ENCODE results near the gene VWA2.
"Not testable (repeated sequence)": the region's sequence is repeated elsewhere in the genome, so short reads cannot be mapped to it uniquely, and the experiment has no call there.

The VWA2 gene

DNA sequence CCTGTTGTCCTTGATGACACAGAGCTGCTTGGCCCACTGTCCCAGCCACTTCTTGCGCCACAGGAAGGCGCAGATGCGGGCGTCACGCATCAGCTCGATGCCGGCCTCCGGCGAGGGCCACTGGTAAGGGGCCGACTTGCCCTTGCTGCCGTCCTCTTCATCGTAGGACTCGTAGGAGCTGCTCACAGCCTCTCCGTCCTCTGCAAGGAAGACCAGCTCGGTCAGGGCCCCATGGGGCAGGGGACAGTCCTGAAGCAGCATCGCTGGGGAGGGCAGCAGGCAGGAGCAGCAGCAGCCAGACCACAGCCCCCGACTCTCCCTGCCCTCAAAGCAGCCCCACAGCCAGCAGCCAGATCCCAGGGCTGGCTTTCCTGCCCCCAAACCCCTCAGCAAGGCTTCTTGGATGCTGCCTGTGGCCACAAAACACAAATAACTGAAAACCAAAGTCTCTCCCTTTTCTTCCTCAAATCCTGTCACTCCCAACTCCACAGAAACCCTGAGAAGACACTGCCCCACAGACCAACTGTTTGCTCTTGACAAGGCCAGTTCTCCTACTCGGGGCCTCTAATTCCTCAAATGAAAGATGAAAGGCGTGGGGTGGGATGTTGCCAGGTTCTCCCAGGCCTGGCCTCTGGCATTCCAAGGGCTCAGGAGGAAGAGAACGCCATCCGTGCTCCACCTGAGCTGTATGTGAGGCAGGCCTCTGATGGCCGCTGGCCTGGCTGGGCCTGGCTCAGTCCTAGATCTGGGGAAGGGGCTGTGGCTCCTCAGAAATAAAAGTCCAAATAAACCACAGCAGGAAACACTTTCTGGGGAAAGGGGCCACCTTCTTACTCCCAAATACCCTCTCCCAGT is 76.7 kb downstream of the VWA2 start:
- no peak for DNase-seq (ENCODE audit: low read depth in 2 of 2)

DNA sequence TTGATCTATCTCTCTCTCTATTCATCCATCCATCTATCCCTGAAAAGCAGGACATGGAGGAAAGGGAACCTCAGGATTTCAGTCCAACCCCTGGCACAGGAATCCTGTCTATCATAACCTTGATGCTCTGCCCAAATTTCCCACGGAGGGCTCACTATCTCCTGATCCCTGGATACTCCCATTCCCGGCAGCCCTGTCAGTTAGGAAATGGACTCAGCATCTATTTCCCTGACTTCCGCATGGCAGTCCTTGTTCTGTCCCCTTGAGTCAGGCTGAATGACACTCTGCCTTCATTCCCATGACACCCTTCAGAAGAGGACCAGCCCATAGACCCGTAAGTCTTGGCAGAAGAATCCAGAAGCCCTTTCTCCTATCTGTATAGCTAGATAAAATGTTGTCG is 77.7 kb downstream of the VWA2 start:
- no peak for DNase-seq (ENCODE audit: low read depth in 2 of 2)

DNA sequence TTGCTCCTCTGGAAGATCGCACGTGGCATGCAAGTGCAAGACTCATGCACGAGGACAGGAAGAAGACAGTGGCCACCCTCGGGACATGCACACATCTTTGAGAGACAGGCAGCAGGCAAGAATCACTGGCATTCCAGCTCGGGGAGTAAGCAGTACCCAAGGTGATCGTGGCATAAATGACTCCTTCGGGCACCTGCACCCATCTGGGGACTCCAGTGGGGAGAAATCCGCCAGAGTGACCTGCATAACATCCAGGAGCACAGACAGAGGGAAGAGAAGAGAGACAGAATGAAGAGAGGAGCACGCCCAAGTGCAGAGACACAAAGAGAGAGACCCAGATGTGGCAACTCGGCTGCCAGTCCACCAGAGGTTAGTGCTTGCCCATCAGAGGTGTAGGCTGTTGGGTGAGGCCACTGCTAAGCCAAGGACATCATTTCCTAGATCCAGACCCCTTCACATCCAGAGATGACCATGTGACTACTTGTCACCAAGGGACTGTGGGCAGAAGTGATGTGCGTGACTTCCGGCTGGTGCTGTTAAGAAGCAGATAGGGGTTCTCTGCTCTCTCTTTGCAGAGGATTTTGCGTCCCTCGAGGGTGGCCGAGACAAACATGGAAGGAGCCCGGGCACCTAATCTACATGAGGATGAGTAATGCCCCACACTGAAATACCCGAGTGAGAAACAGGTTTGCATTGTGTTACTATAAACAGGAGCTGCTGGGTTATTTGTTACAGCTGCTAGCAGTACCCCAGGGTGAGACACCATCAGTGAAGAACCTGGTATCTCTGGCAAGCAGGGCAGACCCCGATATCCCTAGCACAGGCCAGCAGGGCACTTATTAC is 80.6 kb downstream of the VWA2 start:
- DNase-seq (ENCODE audit: low read depth in 2 of 2) = no peak

DNA sequence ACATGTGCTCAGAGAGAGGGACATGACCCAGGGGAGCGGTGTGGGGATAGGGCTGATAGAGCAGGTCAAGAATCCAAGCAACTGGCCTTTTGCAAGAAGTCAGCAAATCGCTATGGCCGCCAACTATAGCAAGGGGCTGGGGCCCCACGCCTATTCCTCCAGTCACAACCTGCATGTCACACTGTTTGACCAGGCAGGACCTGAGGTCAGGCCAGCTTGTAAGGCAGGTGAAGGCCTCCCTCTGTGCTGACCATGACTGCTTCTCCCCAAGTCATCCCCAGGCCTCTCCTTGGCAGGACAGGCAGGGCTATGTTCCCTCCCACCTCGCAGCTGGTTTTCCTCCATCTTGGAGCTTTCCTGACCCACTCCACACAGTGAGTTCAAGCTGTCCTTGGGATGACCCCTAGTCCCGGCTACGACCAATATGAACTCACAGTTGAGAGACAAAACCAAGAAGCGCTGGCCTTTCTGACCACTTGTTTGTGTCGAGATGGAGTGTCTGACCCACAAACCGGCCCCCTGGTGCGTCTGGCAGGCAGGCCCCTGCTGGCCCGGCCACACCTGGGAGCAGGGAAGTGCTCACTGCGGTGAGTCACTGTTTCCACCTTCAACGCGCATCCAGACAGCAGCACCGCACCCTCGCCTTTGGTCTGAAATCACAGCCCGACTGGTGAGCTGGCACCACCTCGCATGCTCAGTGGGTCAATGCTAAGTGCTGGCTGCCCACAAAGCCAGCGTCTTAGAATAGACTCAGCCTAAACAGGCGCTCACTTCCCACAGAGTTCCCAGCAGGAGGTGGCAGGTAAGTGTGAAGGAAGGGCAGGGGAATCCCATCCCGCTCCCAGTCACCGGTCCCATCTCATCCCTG is 81.4 kb downstream of the VWA2 start:
- no peak for DNase-seq (ENCODE audit: low read depth in 2 of 2)

DNA sequence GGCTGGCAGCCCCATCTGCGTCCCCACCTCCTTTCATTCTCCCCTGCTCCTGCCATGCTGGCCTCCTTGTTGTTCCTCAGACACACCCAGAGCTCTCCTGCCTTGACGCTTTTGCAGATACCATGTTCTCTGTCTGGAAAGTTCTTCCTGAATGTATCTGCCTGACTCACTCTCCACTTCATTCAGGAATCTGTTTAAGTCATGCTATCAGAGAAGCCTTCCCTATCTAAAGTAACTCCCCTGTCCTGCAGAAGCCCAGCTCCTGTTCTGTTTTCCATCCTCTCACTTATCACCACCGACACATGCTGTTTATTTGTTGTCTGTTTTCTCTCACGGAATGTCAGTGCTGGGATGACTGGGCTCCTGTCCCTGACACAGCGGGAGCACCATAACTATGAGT is 83.3 kb downstream of the VWA2 start:
- no peak for DNase-seq (ENCODE audit: low read depth in 2 of 2)

DNA sequence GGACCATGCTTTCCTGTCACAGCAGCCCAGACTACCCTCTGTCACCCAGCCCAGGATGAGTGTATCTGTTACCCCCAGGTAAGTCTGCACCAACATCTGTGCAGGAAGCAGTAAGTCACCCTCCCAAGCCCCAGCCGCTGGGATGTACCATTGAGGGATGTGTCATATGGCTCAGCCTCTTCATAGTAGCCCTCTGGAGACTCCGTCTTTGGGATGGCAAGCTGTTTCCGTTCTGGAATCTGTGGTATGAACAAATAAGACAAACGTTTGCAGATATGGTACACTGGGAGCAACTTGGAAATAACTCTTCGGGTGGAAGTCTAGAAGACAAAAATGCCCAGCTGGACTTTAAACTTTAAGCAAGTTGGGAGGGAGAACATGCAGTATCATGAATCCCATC is 84.0 kb downstream of the VWA2 start:
- DNase-seq (ENCODE audit: low read depth in 2 of 2) = no peak

DNA sequence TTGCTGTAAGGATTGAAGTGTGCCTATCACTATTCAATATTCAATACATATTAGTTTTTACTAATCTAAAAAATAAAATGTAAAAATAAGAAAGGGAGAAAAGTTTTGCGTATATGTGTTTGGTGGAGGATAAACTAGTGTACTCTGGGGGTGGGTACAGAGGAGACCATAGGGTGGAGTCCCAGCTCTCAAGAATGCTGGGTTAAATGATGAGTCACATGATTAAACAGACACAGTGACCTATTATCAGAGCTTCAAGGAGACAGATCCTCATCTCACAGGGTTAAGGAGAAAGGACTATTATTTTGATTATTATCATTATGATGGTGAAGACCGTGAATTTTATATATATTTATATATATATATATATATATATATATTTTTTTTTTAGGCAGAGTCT is 87.7 kb downstream of the VWA2 start:
- no peak for DNase-seq (ENCODE audit: low read depth in 2 of 2)

DNA sequence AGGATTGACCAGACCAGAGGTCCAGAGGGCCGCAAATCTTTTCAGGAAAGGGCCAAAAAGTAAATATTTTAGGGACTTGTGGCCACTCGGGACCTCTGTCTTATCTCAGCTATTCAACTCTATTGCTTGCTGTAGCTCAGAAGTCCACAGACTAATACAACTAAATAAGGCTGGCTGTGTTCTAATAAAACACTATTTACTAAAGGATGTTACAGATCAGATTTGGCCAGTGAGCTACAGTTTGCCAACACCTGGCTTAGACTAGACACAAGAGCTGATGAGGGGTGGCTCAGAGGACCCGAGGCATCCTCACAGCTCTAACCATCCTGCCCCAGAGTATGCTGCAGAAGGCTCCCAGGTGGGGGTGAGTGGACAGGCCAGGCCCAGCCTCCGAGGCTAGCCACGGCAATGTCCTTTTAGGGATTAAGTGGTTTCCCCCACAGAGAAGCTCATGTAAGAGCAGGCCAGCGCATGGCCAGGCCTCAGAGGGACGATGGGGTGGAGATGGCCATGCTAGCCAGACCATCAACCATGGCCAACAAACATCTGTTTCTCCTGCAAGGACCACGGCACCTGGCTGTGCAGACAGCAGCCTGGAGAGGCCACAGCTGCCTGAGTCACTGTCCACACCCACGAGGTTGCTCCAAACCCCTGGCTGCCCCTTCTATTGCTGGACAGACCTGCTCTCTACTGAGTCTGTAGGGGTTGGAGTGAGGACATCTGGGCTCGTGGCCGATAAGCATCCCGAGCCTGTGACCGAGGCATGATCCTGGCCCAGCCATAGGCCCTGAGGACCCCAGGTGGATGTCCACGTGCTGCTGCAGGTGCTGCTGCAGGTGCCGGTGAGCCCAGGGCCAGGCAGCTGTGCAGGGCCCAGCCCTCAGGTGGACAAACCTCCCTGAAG is 88.7 kb downstream of the VWA2 start:
- DNase-seq (ENCODE audit: low read depth in 2 of 2) = no peak

DNA sequence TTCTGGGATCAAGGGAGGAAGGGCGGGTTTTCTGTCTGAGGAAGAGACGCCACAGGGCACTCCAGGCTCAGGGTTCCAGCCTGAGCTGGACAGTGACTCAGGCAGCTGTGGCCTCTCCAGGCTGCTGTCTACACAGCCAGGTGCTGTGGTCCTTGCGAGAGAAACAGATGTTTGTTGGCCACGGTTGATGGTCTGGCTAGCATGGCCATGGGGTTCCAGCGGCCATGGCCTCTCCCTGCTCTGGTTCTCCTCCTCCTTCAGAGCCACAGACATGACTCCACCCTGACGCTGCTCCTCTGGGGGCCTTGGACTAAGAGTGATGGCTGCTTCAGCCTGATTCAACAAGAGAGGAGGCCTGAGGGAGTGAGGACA is 89.4 kb downstream of the VWA2 start:
- DNase-seq (ENCODE audit: low read depth in 2 of 2) = no peak

DNA sequence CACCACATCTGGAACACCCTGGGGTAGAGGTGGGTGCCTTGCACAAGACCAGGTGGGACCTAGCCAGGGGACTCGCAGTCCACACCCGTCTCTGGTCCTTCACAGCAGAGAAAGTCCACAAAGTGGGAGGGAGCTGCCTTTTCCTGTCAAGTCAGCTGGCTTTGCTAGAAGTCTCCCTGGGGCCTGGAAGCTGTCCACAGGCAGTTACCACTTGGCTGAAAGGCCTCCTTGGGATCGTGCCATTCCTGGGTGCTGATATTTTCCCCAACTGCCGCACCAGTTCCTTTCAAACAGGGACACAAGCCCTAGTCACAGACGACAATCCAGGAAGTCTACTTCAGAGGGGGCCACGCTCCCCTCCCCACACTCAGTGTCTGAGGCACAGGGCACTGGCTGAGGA is 89.8 kb downstream of the VWA2 start:
- no peak for DNase-seq (ENCODE audit: low read depth in 2 of 2)

DNA sequence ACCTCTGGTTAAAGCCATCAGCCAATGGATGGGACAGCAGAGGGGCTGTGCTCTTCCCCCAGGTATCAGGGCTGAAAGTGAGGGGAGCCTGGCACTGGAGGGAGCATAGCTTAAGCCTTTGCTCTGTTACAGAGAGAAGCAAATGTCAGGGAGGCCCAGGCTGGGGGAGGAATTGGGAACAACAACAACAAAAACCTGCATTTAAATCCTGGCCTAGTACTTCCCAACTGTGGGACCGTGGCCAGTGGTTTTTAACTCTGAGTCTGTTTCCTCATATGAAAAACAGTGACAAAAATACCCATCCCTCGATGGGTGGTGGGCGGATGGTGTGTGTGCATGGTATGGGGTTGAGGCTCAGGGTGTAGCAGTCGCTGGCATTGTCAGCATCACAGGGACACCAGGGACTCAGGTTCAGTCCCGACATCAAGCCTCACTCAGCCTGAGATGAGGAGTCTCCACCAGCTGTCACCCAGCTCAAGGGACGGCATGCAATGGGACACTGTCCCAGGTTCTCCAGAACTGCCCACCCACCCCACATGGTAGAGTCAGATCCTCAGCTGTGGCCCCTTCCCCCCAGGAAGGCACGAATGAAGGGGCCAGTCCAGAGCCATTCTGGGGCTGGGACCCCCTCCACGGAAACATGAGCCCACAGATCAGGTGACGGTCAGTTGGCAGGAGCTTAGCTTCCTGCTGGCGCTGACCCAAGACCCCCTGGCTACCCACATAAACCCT is 90.7 kb downstream of the VWA2 start:
- no peak for DNase-seq (ENCODE audit: low read depth in 2 of 2)

DNA sequence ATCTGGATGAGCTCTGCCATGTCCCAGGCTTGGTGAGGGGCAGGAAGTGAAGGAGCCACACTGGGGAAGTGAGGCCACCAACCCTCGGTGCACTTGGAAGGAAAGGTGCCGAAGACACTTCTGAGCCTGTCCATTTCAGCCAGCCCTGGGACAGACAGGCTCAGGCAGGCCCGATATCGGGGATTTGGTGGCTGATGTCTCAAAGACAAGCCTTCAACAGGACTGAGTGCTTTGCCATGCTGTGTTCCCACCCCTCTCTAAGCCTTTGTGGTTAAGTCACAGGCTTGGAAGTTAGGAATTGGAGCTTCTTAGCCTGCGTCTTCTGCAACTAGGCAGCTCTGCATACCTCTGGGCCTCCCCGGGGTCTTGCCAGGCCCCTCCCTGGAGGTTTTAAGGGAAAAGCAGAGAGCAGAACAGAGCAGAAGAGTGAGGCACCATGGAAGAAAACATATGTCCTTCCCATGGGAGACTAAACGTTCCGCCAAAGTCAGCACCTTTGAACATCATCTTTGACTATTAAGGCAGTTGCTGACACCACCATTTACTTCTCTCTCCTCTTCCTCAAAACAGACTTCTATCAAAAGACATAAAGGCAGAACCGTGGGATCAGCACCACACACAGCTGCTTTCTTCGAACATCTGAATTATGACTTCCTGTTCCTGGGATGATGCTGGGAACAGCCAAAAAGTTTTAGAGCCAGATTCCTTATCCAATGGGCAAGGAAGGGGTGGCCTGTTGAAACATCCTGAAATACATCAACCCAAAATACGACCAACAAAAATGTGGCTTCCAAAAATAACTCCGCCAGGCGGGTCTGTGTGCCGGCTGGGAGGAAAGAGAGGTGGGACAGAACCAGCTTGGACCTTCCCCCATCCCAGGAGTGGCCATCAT is 93.5 kb downstream of the VWA2 start:
- DNase-seq (ENCODE audit: low read depth in 2 of 2) = no peak

DNA sequence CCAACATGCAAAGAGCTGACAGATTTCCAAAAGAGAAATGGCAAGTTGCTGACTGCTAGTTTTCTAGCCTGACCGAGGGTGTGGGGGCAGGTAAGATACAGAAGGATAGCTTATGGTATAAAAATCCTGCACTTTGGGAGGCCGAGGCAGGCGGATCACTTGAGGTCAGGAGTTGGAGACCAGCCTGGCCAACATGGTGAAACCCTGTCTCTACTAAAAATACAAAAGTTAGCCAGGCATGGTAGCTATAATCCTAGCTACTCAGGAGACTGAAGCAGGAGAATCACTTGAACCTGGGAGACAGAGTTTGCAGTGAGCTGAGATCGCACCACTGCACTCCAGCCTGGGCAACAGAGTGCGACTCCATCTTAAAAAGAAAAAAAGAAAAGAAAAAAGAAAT is 94.4 kb downstream of the VWA2 start:
- not testable (repeated sequence) for DNase-seq (ENCODE audit: low read depth in 2 of 2)

DNA sequence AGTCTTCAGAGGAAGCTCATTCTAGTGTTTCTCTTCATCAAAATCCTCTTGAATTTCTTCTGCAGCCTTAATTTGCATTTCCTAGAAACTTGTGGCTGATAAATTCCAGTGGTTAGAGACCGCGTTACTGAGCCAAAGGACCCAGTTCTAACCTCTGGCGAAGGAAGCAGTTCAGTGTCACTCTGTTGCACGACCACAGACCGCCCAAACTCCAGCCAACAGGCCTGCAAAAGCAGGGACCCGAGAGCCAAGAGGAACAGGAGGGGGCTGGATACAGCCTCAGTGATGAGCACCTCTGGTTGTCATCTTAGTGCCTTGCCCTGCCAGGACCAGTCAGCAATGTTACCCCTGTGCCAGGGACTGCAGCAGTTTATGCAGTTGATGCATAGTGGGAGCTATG is 95.2 kb downstream of the VWA2 start:
- no peak for DNase-seq (ENCODE audit: low read depth in 2 of 2)

DNA sequence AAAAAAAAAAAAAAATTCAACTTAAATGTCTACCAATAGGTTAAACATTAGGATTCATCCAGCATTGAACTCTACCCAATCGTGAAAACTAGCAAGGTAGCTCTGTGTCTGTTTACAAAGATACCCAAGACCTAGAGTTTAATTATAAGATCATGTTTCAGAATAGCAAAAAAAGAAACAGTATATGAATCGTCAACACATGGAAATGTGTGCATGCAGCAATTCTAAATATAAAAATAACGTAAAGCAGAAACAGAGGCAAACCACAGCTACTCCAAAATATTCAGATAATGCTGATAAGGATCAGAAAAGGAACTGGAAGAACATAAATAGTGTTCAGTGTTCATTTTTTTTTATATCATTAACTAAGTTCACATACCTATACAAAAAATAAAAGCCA is 96.6 kb downstream of the VWA2 start:
- no peak for DNase-seq (ENCODE audit: low read depth in 2 of 2)

DNA sequence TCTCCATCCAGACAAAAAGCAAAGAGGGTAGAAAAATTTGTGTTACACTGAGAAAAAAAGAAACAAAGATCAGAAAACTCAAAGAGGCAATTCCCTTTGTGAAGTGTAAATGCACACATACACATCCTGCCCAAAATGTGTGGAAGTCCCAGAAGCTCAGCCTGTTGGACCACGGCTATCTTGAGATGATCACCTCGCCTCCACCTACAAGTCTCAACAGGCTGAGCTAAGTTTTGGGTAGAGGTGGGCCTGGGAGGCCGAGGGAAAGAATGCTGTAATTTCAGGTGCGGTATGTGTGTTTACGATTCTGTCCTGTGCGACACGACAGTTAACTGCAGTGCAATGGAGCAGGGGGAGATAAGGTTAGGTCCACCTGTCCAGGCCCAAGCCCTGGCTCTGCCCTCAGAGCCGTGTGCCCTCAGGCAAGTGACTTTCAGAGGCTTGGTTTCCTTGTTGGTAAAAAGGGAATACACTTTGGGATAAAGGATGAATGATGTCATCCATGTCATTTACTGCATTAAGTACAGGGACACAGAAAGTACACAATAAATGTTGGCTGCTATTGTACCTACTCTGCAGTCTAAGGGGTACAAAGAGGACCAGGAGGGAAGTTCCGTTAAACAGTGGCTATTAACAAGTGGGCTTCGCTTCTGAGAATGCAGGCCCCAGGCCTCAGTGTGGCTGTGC is 97.9 kb downstream of the VWA2 start:
- DNase-seq (ENCODE audit: low read depth in 2 of 2) = no peak

DNA sequence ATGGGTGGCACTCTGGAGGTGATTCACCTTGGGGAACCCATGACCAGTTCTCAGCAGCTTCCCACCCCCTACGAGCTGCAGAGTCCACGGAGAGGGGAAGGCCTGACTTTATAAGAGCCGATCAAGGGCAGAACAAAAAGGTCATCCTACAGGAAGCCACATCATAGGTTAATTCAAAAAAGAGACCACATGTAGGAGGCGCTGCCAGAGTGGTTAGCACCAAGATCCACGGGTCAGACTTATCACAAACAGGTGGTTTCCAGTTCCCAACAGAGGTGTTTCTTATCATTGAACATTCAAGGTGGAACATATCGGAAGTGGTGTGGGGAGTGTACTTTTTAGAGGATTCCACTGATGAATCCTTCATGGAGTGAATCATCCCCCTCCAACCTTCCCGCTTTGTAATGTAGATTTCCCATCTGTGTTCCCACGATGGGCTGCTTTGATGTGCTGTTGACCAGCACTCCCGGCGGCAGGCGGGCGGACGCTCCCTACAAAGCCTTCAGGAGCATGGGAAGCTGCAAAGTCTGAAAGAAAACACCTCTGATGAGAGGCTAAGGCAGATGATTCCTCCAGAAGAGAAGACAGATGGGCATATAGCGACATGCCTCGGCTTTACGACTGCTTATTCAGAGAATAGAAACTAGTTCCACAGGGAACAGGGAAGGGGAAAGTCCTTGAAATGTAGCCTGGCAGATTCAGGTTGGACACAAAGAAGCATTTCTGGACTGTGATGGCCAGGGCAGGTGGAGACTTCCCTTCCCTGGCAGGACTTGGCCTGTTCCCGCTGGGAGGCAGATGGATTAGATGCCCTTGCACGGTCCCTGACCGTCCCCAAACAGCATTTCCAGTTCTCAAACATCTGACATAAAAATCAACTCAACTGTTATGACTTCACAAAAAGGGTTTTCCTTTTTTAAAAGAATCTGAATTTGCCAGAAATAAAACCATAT is 98.7 kb downstream of the VWA2 start:
- no peak for DNase-seq (ENCODE audit: low read depth in 2 of 2)

DNA sequence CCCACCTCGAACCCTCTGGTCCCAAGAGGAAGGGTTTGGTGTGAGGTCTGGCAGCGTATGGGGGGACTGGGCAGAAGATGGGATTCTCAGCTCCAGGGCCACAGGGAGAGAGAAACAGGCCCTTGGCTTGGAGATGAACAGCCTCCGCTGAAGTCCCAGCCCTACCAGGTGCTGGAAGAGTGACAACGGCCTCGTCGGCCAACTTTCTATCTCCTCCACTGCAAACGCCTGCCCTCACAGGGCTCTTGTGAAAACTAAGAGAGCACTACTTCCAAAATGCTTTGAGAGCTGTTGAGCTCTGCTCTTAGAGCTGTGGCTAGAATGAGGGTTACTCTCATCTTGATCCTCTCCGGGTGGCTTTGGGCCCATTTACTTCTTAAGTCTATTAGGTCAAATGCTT is 101.8 kb downstream of the VWA2 start:
- no peak for DNase-seq (ENCODE audit: low read depth in 2 of 2)
